ENCODE measurements around the gene NSUN7.
A peak's percentile ranks its signal among the peaks of the same experiment; 100 is the strongest.

The NSUN7 gene

DNA sequence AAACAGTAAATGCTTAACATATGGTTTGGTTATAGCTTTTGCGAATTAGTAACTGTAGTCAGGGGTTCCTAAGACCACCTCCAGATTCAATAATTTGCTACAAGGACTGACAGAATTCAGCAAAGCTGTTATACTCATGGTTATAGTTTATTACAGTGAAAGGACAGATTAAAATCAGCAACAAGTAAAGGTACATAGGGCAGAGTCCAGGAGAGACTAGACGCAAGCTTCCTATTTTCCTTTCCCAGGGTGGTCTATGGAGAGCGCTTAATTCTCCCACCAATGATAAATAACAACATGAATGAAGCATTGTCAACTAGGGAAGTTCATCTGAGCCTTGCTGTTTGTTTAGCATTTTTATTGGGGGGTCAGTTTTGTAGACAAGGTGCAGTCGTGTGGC lies 5.9 kb downstream of the NSUN7 start:
- DNase-seq (ENCODE audit: low spot score): no peak
- TF ChIP-seq, protein P1, sequence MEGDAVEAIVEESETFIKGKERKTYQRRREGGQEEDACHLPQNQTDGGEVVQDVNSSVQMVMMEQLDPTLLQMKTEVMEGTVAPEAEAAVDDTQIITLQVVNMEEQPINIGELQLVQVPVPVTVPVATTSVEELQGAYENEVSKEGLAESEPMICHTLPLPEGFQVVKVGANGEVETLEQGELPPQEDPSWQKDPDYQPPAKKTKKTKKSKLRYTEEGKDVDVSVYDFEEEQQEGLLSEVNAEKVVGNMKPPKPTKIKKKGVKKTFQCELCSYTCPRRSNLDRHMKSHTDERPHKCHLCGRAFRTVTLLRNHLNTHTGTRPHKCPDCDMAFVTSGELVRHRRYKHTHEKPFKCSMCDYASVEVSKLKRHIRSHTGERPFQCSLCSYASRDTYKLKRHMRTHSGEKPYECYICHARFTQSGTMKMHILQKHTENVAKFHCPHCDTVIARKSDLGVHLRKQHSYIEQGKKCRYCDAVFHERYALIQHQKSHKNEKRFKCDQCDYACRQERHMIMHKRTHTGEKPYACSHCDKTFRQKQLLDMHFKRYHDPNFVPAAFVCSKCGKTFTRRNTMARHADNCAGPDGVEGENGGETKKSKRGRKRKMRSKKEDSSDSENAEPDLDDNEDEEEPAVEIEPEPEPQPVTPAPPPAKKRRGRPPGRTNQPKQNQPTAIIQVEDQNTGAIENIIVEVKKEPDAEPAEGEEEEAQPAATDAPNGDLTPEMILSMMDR (IDR thresholded peaks at IDR 0.05; ENCODE audit: extremely low read depth, missing control alignments): no peak

DNA sequence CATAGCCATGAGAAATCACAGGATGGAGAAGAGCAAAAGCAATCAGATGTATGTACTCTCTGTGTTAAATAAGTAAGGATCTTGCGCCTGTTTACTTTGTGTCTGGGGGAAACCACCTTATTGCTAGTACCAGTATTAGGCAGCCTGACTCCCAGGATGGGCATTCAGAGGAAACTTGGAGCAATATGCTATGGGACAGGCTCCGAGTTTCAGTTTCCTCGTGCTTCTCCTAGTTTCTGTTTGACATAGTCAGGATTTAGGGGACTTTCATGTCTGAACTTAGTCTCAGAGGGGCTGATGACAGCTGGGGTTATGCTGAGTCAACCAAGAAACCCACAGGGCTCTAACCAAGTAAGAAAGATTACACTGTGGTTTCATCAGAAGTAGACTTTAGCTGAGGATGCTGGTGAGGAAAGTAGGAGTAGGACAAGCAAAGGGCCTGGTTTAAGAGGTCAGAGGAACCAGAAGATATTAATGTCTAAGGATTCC lies 13.5 kb downstream of the NSUN7 start:
- TF ChIP-seq, protein P1 (IDR thresholded peaks at IDR 0.05; ENCODE audit: extremely low read depth, missing control alignments): no peak
- peak; percentile 75 for DNase-seq (ENCODE audit: low spot score)

DNA sequence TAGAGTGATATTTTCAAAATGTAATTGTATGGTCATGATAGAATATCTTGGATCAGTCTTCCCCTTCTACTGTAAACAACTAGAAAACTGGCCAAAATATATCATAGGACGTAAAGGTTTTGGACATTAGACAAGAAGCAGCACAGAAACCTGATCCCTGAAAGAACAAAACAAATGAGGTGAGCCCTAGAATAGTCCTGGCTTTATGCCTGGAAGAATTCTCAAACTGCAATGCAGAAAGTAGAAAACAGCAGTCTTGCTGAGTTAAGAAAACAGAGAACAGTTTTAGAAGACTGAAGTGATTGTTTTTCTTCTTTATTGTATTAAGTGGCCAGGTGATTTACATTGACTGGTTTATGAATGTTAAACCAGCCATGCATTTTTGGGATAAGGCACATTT lies 19.5 kb downstream of the NSUN7 start:
- TF ChIP-seq, protein P1 (IDR thresholded peaks at IDR 0.05; ENCODE audit: extremely low read depth, missing control alignments): no peak

DNA sequence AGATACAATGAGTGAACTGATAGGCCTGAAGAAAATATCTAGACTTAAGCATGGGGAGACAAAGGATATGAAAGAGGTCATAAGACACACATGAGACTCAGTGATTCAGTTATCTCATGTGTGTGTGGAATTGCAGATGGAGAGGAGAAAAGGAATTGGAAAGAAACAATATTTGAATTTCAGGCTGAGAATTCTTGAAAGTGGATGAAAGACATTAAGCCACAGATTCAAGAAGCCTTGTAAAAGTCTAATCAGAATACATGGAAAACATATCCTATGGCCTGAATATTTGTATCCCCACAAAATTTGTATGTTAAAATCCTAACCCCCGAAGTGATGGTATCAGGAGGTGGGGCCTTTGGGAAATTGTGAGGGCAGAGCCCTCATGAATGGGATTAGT lies 28.3 kb downstream of the NSUN7 start:
- TF ChIP-seq, protein P1 (IDR thresholded peaks at IDR 0.05; ENCODE audit: extremely low read depth, missing control alignments): no peak
- no peak for DNase-seq (ENCODE audit: low spot score)

More for the DNA sequence above, 19.5 kb downstream of the NSUN7 start:
- no peak for DNase-seq (ENCODE audit: low spot score)

DNA sequence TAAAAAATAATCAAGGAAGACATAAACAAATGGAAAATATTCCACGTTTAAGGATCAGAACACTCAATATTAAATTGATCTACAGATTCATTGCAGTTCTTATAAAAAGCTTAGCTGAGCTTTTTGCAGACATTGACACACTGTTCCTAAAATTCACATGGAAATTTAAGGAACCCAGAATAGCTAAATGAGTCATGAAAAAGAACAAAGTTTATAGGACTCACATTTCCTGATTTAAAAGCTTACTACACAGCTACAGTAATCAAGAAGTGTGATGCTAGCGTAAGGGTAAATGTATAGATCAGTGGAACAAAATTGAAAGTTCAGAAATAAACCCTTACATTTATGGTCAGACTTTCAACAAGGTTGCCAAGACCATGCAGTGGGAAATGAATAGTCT lies 33.1 kb downstream of the NSUN7 start:
- no peak for DNase-seq (ENCODE audit: low spot score)

DNA sequence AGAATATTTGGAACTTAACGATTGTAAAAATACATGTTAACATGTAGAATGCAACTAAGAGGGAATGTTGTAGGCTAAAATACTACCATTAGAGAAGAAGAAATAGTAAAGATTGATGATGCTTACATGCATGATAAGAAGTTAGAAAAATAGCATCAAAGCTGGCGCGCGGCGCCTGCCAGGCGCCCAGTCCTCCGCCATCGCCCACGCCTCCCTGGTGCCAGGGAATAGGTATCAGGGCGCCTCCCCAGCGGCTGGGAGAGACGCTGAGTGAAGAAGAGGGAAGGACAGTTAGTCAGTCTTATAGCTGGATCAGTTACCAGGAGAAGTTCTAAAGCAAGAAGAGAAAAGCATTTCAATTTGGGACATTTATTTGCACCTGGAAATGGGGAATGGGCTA lies 36.0 kb downstream of the NSUN7 start:
- TF ChIP-seq, protein P1 (IDR thresholded peaks at IDR 0.05; ENCODE audit: extremely low read depth, missing control alignments): no peak
- DNase-seq (ENCODE audit: low spot score): no peak

More for the DNA sequence above, 33.1 kb downstream of the NSUN7 start:
- TF ChIP-seq, protein P1 (IDR thresholded peaks at IDR 0.05; ENCODE audit: extremely low read depth, missing control alignments): no peak

DNA sequence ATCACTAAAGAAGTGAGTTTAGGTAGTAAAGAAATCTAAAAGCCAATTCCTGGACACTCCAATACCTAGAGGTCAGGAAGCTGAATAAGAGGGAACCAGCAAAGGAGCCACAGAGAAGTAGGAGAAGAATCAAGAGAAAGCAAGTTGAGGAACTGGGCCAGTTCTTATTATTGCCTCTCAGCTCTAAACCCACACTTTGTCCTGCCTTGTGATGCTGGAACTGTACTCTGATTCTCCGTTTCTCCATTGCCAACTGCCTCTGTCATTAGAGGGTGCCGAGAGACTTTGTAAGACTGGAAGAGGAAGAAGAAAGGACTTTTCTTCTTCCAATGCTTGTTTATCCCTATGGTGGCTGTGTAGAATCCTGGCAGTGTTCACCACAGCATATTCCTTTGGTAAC lies 38.6 kb downstream of the NSUN7 start:
- TF ChIP-seq, protein P1 (IDR thresholded peaks at IDR 0.05; ENCODE audit: extremely low read depth, missing control alignments): no peak

More for the DNA sequence above, 38.6 kb downstream of the NSUN7 start:
- no peak for DNase-seq (ENCODE audit: low spot score)

Measured in GM20000 (cell line).